CD8-positive, alpha-beta memory T cell (primary cell): ENCODE data around the gene CELF4. TPM values are rescaled to one million over a fixed set of nuclear protein-coding genes. Genes with fewer than 3 reads are reported as not detected.

Experiments used
- CTCF ChIA-PET: fragments of 350-600 bp; sonication (Branson Sonifier 250); formaldehyde crosslinking; loops from one replicate; lab custom pipeline; 2021; ENCODE audit warnings: antibody characterized with exemption; lab: Charles Lee
- POLR2A ChIA-PET: fragments of 350-600 bp; sonication (Branson Sonifier 250); formaldehyde crosslinking; loops from one replicate; lab custom pipeline; 2021; ENCODE audit warnings: antibody characterized with exemption; lab: Charles Lee
- DNase-seq, 5 donors: peaks; one replicate each; pipeline versions ENCODE4 v3.0.0 to v3.0.0-alpha.2; 2020 to 2022; ENCODE audit warnings: mixed read lengths in 1 of 5
- H3K27ac ChIP-seq: one replicate; pipeline ENCODE4 v1.7.0; 2013; ENCODE audit warnings: low read depth, mild to moderate bottlenecking, low read length, moderate library complexity
- H3K27me3 ChIP-seq: 2 replicates; pipeline ENCODE4 v1.7.0; 2013; ENCODE audit warnings: low read length, mild to moderate bottlenecking; ENCODE audit not compliant: insufficient read depth, poor library complexity, severe bottlenecking
- H3K36me3 ChIP-seq: 2 replicates; pipeline ENCODE4 v1.7.0; 2013; ENCODE audit warnings: mild to moderate bottlenecking, low read length, moderate library complexity; ENCODE audit not compliant: insufficient read depth
- H3K4me1 ChIP-seq: 2 replicates; pipeline ENCODE4 v1.7.0; 2013; ENCODE audit warnings: mild to moderate bottlenecking, low read length, moderate library complexity; ENCODE audit not compliant: insufficient read depth
- H3K4me3 ChIP-seq: 2 replicates; pipeline ENCODE4 v1.7.0; 2013; ENCODE audit warnings: mild to moderate bottlenecking, low read length
- H3K9me3 ChIP-seq: 2 replicates; pipeline ENCODE4 v1.7.0; 2013; ENCODE audit warnings: mild to moderate bottlenecking, low read length
- H3K27ac Mint-ChIP-seq, 8 donors: one replicate each; pipeline ENCODE4 v1.8.0; 2020 to 2021; ENCODE audit warnings: mixed read lengths in 8 of 8, mild to moderate bottlenecking in 6 of 8, inconsistent platforms in 3 of 8, moderate library complexity in 3 of 8
- H3K27me3 Mint-ChIP-seq, 2 donors: one replicate each; pipeline ENCODE4 v1.8.0; 2020 to 2021; ENCODE audit warnings: mixed read lengths in 2 of 2, mild to moderate bottlenecking in 1 of 2, moderate library complexity in 1 of 2
- H3K36me3 Mint-ChIP-seq, 3 donors: one replicate each; pipeline ENCODE4 v1.8.0; 2020 to 2021; ENCODE audit warnings: mixed read lengths in 3 of 3, inconsistent platforms in 1 of 3, mild to moderate bottlenecking in 1 of 3
- H3K4me1 Mint-ChIP-seq, 3 donors: one replicate each; pipeline ENCODE4 v1.8.0; 2020 to 2021; ENCODE audit warnings: mixed read lengths in 3 of 3, inconsistent platforms in 1 of 3, mild to moderate bottlenecking in 1 of 3
- H3K4me3 Mint-ChIP-seq, 7 donors: one replicate each; pipeline ENCODE4 v1.8.0; 2020 to 2021; ENCODE audit warnings: mixed read lengths in 7 of 7, mild to moderate bottlenecking in 6 of 7, moderate library complexity in 4 of 7, inconsistent platforms in 2 of 7
- H3K9me3 Mint-ChIP-seq, 5 donors: one replicate each; pipeline ENCODE4 v1.8.0; 2020 to 2022; ENCODE audit warnings: mixed read lengths in 5 of 5, mild to moderate bottlenecking in 3 of 5, moderate library complexity in 2 of 5, inconsistent platforms in 1 of 5
- polyA plus RNA-seq: library from polyadenylated mRNA; unstranded; fragments of 300-500 nt; fragmentation: Illumina TruSeq; gene quantifications from one replicate; pipeline ENCODE4 v1.2.3, GENCODE V29; 2021
- total RNA-seq, 2 experiments: library from RNA; stranded (reverse); gene quantifications; one replicate each; pipeline ENCODE4 v1.2.3, GENCODE V29; 2021

The CELF4 gene
- total and polyA plus RNA-seq, 3 experiments from 2014 or later: not detected

DNA sequence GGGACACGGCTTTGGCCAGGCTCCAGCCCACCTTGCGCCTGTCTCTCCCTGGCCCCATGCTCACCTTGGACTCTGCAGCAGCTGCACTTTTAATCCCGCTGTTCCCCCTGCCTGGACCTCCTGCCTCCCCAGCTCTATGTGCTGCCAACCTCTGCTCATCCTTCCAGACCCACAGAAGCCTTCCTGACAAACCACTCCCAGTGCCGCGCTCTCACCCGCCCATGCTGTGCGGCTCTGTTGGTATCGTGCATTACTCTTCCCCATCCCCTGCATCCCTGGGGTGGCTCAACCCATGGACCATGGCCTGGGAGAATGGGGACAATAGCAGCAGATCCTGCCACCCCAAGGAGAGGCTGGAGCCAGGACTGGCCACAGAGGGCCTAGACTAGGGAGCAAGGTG is 303.6 kb downstream of the CELF4 start:
- no peaks in the 10 kb centered on the region for H3K4me1 ChIP-seq
- no peak overlapping the region for H3K4me3 Mint-ChIP-seq
- no peak overlapping the region for H3K4me3 ChIP-seq
- H3K27me3 ChIP-seq: no peaks in the 10 kb centered on the region
- ChIA-PET POLR2A (no interaction called here), CTCF (no interaction called here)
- no peaks in the 10 kb centered on the region for H3K4me1 Mint-ChIP-seq
- no peaks in the 10 kb centered on the region for H3K36me3 ChIP-seq
- H3K27me3 Mint-ChIP-seq: peaks cover 5 to 20% of the 10 kb centered on the region in 2 donors
- no peak overlapping the region for H3K27ac Mint-ChIP-seq
- H3K9me3 Mint-ChIP-seq: peaks cover 0 to 4% (median 1%) of the 10 kb centered on the region in 5 donors
- H3K27ac ChIP-seq: no peak overlapping the region
- DNase-seq: peak in 1 of 5 donors; percentile 17
- no peaks in the 10 kb centered on the region for H3K36me3 Mint-ChIP-seq
- no peaks in the 10 kb centered on the region for H3K9me3 ChIP-seq

GRCh38 chr18:37261246-37261840 is 304.3 kb downstream of the CELF4 start:
- CTCF ChIA-PET: no interaction called here

GRCh38 chr18:37260367-37261093 is 305.1 kb downstream of the CELF4 start:
- CTCF ChIA-PET: no interaction called here
- peaks cover 0 to 4% (median 1%) of the 10 kb centered on the region in 5 donors for H3K9me3 Mint-ChIP-seq
- no peak overlapping the region for H3K27ac ChIP-seq

More at GRCh38 chr18:37261246-37261840, 304.3 kb downstream of the CELF4 start:
- H3K4me1 Mint-ChIP-seq: no peaks in the 10 kb centered on the region
- POLR2A ChIA-PET: no interaction called here
- Histone ChIP-seq H3K27me3 (no peaks in the 10 kb centered on the region), H3K27ac (no peak overlapping the region), H3K9me3 (no peaks in the 10 kb centered on the region), H3K36me3 (no peaks in the 10 kb centered on the region), H3K4me3 (no peak overlapping the region), H3K4me1 (no peaks in the 10 kb centered on the region)
- H3K27me3 Mint-ChIP-seq: peaks cover 5 to 23% of the 10 kb centered on the region in 2 donors
- peak in 1 of 5 donors; percentile 38 for DNase-seq
- H3K4me3 Mint-ChIP-seq: no peak overlapping the region
- no peaks in the 10 kb centered on the region for H3K36me3 Mint-ChIP-seq
- no peak overlapping the region for H3K27ac Mint-ChIP-seq
- H3K9me3 Mint-ChIP-seq: peaks cover 0 to 4% (median 1%) of the 10 kb centered on the region in 5 donors

GRCh38 chr18:37259711-37260110 is 305.9 kb downstream of the CELF4 start:
- Mint-ChIP-seq H3K9me3 (peaks cover 0 to 3% (median 0%) of the 10 kb centered on the region in 5 donors), H3K27me3 (peaks cover 17 to 35% of the 10 kb centered on the region in 2 donors), H3K4me3 (no peak overlapping the region), H3K36me3 (no peaks in the 10 kb centered on the region), H3K27ac (no peak overlapping the region), H3K4me1 (peaks cover 0 to 7% (median 4%) of the 10 kb centered on the region in 3 donors)
- Histone ChIP-seq H3K9me3 (no peaks in the 10 kb centered on the region), H3K4me1 (no peaks in the 10 kb centered on the region), H3K27ac (no peak overlapping the region), H3K4me3 (no peak overlapping the region), H3K36me3 (no peaks in the 10 kb centered on the region), H3K27me3 (no peaks in the 10 kb centered on the region)
- ChIA-PET POLR2A (no interaction called here), CTCF (no interaction called here)
- no peak for DNase-seq

More at GRCh38 chr18:37260367-37261093, 305.1 kb downstream of the CELF4 start:
- peak overlapping the region in 1 of 7 donors; percentile 75 for H3K4me3 Mint-ChIP-seq
- no peaks in the 10 kb centered on the region for H3K36me3 ChIP-seq
- peaks cover 10 to 31% of the 10 kb centered on the region in 2 donors for H3K27me3 Mint-ChIP-seq
- no peaks in the 10 kb centered on the region for H3K36me3 Mint-ChIP-seq
- POLR2A ChIA-PET: no interaction called here
- H3K4me1 ChIP-seq: no peaks in the 10 kb centered on the region
- no peaks in the 10 kb centered on the region for H3K9me3 ChIP-seq
- no peaks in the 10 kb centered on the region for H3K4me1 Mint-ChIP-seq
- peak in 1 of 5 donors; percentile 18 for DNase-seq
- peak overlapping the region in 1 of 8 donors; percentile 76 for H3K27ac Mint-ChIP-seq
- no peak overlapping the region for H3K4me3 ChIP-seq
- H3K27me3 ChIP-seq: no peaks in the 10 kb centered on the region

DNA sequence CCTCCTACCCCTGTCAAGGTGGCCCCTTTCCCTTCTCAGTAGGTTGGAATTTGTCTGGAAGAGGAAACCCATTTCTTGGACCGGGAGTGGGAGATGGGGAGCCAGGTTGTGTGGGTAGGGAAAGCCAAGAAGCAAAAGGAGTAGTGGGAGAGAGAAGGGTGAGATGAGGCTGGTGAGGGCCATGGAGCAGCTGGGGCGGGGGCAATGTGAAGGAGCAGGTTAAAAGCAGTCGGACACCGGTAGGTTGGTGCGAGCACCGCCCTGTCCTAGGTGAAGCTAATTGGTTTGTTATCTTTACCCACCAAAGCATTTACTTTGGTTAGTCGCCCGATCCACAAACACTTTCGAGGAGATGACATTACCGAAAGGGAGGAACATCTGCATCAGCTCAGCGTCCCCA is 306.8 kb downstream of the CELF4 start:
- H3K4me1 Mint-ChIP-seq: peaks cover 0 to 10% (median 7%) of the 10 kb centered on the region in 3 donors
- ChIA-PET POLR2A (no interaction called here), CTCF (no interaction called here)
- H3K36me3 ChIP-seq: no peaks in the 10 kb centered on the region
- no peaks in the 10 kb centered on the region for H3K4me1 ChIP-seq
- peaks cover 0 to 3% (median 0%) of the 10 kb centered on the region in 5 donors for H3K9me3 Mint-ChIP-seq
- peak overlapping the region in 1 of 8 donors; percentile 81 for H3K27ac Mint-ChIP-seq
- H3K36me3 Mint-ChIP-seq: no peaks in the 10 kb centered on the region
- H3K4me3 ChIP-seq: no peak overlapping the region
- no peaks in the 10 kb centered on the region for H3K9me3 ChIP-seq
- H3K4me3 Mint-ChIP-seq: no peak overlapping the region
- no peak overlapping the region for H3K27ac ChIP-seq
- peaks cover 20 to 38% of the 10 kb centered on the region in 2 donors for H3K27me3 Mint-ChIP-seq
- DNase-seq: no peak
- H3K27me3 ChIP-seq: no peaks in the 10 kb centered on the region

DNA sequence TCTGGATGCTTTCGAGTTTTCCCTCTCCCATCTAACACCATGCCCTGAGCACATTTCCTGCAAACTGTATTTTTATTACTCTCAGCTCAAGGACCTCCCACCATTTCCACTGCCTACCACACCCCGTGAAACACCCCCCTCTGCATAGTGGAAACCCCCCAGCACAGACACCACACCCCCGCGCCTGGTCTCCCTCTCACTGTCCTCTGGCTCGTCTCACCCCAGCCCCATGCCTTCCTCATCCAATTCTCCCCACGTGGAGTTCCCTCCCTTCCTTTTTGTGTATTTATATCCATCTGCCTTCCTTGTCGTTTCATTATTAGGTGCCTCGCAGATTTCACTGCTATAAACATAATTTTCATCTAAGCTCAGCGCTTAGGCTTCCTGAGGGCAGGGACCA is 307.5 kb downstream of the CELF4 start:
- Histone ChIP-seq H3K27me3 (no peaks in the 10 kb centered on the region), H3K27ac (no peak overlapping the region), H3K36me3 (no peaks in the 10 kb centered on the region), H3K4me3 (no peak overlapping the region), H3K9me3 (no peaks in the 10 kb centered on the region), H3K4me1 (no peaks in the 10 kb centered on the region)
- Mint-ChIP-seq H3K9me3 (peaks cover 0 to 3% (median 0%) of the 10 kb centered on the region in 5 donors), H3K36me3 (no peaks in the 10 kb centered on the region), H3K27ac (no peak overlapping the region), H3K4me3 (no peak overlapping the region), H3K27me3 (peaks cover 20 to 38% of the 10 kb centered on the region in 2 donors), H3K4me1 (peaks cover 0 to 10% (median 7%) of the 10 kb centered on the region in 3 donors)
- CTCF ChIA-PET: no interaction called here
- no peak for DNase-seq
- POLR2A ChIA-PET: no interaction called here

GRCh38 chr18:37254973-37255372 is 310.6 kb downstream of the CELF4 start:
- Mint-ChIP-seq H3K4me1 (peaks cover 0 to 17% (median 7%) of the 10 kb centered on the region in 3 donors), H3K27me3 (peaks cover 38 to 61% of the 10 kb centered on the region in 2 donors), H3K9me3 (peaks cover 0 to 2% (median 0%) of the 10 kb centered on the region in 5 donors), H3K36me3 (no peaks in the 10 kb centered on the region), H3K27ac (no peak overlapping the region), H3K4me3 (peak overlapping the region in 6 of 7 donors; percentile 4 to 89 (median 60))
- Histone ChIP-seq H3K4me3 (no peak overlapping the region), H3K27ac (no peak overlapping the region), H3K9me3 (no peaks in the 10 kb centered on the region), H3K36me3 (no peaks in the 10 kb centered on the region), H3K4me1 (no peaks in the 10 kb centered on the region), H3K27me3 (no peaks in the 10 kb centered on the region)
- ChIA-PET POLR2A (no interaction called here), CTCF (no interaction called here)
- no peak for DNase-seq

DNA sequence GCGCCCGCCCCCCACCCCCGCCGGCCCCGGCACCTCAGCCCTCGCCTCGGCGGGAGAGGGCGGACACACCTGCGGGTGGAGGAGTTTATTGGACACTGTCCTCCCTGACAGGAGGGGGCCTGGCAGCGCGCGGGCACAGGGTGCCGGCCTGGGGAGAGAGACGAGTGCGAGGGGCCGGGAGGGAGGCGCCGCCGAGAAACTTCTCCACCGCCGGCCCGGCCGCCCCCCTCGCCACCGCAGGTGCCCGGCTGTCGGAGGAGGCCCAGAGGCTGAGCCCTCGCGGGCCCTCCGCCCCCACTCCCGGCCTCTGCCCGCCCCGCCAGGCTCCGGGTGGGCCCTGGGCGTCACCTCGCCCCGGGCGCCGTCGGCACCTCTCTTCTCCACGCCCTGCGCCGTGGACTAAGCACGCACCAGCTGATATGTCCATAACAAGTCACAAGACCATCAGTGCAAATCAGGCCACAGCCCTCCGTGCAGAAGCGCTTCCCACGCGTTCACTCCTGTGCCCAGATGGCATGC is 311.3 kb downstream of the CELF4 start:
- peaks cover 0 to 17% (median 7%) of the 10 kb centered on the region in 3 donors for H3K4me1 Mint-ChIP-seq
- Histone ChIP-seq H3K4me1 (no peaks in the 10 kb centered on the region), H3K36me3 (no peaks in the 10 kb centered on the region), H3K27ac (no peak overlapping the region), H3K9me3 (no peaks in the 10 kb centered on the region), H3K27me3 (no peaks in the 10 kb centered on the region), H3K4me3 (no peak overlapping the region)
- H3K27ac Mint-ChIP-seq: no peak overlapping the region
- CTCF ChIA-PET: no interaction called here
- DNase-seq: peak in 1 of 5 donors; percentile 33
- H3K9me3 Mint-ChIP-seq: peaks cover 0 to 4% (median under 1%) of the 10 kb centered on the region in 5 donors
- peak overlapping the region in 6 of 7 donors; percentile 4 to 89 (median 60) for H3K4me3 Mint-ChIP-seq
- POLR2A ChIA-PET: no interaction called here
- no peaks in the 10 kb centered on the region for H3K36me3 Mint-ChIP-seq
- peaks cover 38 to 65% of the 10 kb centered on the region in 2 donors for H3K27me3 Mint-ChIP-seq
